HEK293 (cell line): ENCODE data around the gene GINS1.

ENCODE experiments used
- CTCF ChIA-PET: fragments of 350-600 bp; formaldehyde crosslinking; extraction: SDS; loops from one replicate; lab custom pipeline; 2021; ENCODE audit warnings: antibody characterized with exemption; lab: Yijun Ruan, JAX
- POLR2A ChIA-PET: fragments of 300-600 bp; formaldehyde crosslinking; extraction: SDS; loops from one replicate; lab custom pipeline; 2020; ENCODE audit warnings: antibody characterized with exemption, inconsistent platforms; lab: Yijun Ruan, JAX
- H3K27ac ChIP-seq: fragments of 200-500 bp; sonication (Bioruptor generic); 2 replicates; pipeline ENCODE4 v1.5.1; 2014; ENCODE audit warnings: low read depth, low read length, control low read depth, inconsistent platforms; ENCODE audit errors: extremely low read depth
- H3K36me3 ChIP-seq, 2 experiments: fragments of 200-500 bp in 1 of 2; sonication (Bioruptor generic) in 1 of 2; 1 replicate in 1 of 2; 2 replicates in 1 of 2; pipeline ENCODE4 v1.5.1; 2014 to 2017; ENCODE audit warnings: inconsistent platforms in 2 of 2, low read length in 2 of 2; ENCODE audit not compliant: control insufficient read depth in 2 of 2, insufficient read depth in 1 of 2
- H3K4me1 ChIP-seq: fragments of 200-500 bp; sonication (Bioruptor generic); 2 replicates; pipeline ENCODE4 v1.5.1; 2014; ENCODE audit warnings: mild to moderate bottlenecking, low read length, inconsistent platforms; ENCODE audit not compliant: control insufficient read depth, insufficient read depth
- H3K4me3 ChIP-seq: 2 replicates; pipeline ENCODE4 v1.5.1; 2011; ENCODE audit warnings: low read depth, mild to moderate bottlenecking, control low read depth, low read length, moderate library complexity
- H3K9me3 ChIP-seq: fragments of 200-500 bp; sonication (Bioruptor generic); 2 replicates; pipeline ENCODE4 v1.5.1; 2014; ENCODE audit warnings: low read depth, low read length, inconsistent platforms; ENCODE audit not compliant: control insufficient read depth, insufficient read depth
- KLF1 ChIP-seq: fragments of 450-650 bp; formaldehyde crosslinking; IDR thresholded peaks from 2 replicates; pipeline ENCODE4 v1.5.1; 2016; ENCODE audit warnings: missing biosample characterization, missing genetic modification characterization
- OSR2 ChIP-seq: fragments of 450-650 bp; formaldehyde crosslinking; IDR thresholded peaks from 2 replicates; pipeline ENCODE4 v1.5.1; 2016; ENCODE audit warnings: missing biosample characterization, missing genetic modification characterization
- PRDM2 ChIP-seq: fragments of 450-650 bp; formaldehyde crosslinking; IDR thresholded peaks from 2 replicates; pipeline ENCODE4 v1.5.1; 2016; ENCODE audit warnings: missing biosample characterization, missing genetic modification characterization, borderline replicate concordance
- PRDM4 ChIP-seq: fragments of 450-650 bp; formaldehyde crosslinking; IDR thresholded peaks from 2 replicates; pipeline ENCODE4 v1.5.1; 2017; ENCODE audit warnings: missing biosample characterization, missing genetic modification characterization
- YY2 ChIP-seq: fragments of 450-650 bp; formaldehyde crosslinking; IDR thresholded peaks from 2 replicates; pipeline ENCODE4 v1.5.1; 2016; ENCODE audit warnings: missing biosample characterization, missing genetic modification characterization
- ZBTB6 ChIP-seq: fragments of 450-650 bp; formaldehyde crosslinking; IDR thresholded peaks from 2 replicates; pipeline ENCODE4 v1.5.1; 2017; ENCODE audit warnings: missing biosample characterization, missing genetic modification characterization
- ZNF2 ChIP-seq: fragments of 450-650 bp; formaldehyde crosslinking; IDR thresholded peaks from 2 replicates; pipeline ENCODE4 v1.5.1; 2016; ENCODE audit warnings: missing biosample characterization, missing genetic modification characterization
- ZNF202 ChIP-seq: fragments of 450-650 bp; formaldehyde crosslinking; IDR thresholded peaks from 2 replicates; pipeline ENCODE4 v1.5.1; 2016; ENCODE audit warnings: missing biosample characterization, missing genetic modification characterization, borderline replicate concordance
- ZNF26 ChIP-seq: fragments of 450-650 bp; formaldehyde crosslinking; IDR thresholded peaks from 2 replicates; pipeline ENCODE4 v1.5.1; 2016; ENCODE audit warnings: missing biosample characterization, missing genetic modification characterization
- ZNF350 ChIP-seq: fragments of 450-650 bp; formaldehyde crosslinking; IDR thresholded peaks from 2 replicates; pipeline ENCODE4 v1.5.0; 2017; ENCODE audit warnings: missing biosample characterization, mild to moderate bottlenecking, missing genetic modification characterization
- ZNF426 ChIP-seq: fragments of 450-650 bp; formaldehyde crosslinking; IDR thresholded peaks from 2 replicates; pipeline ENCODE4 v1.5.1; 2017; ENCODE audit warnings: missing biosample characterization, missing genetic modification characterization, mild to moderate bottlenecking, inconsistent platforms, moderate library complexity
- ZNF433 ChIP-seq: fragments of 450-650 bp; formaldehyde crosslinking; IDR thresholded peaks from 2 replicates; pipeline ENCODE4 v1.5.1; 2016; ENCODE audit warnings: missing biosample characterization, missing genetic modification characterization, low read depth
- ZNF529 ChIP-seq: fragments of 450-650 bp; formaldehyde crosslinking; IDR thresholded peaks from 2 replicates; pipeline ENCODE4 v1.5.1; 2017; ENCODE audit warnings: missing genetic modification characterization, missing biosample characterization; ENCODE audit not compliant: insufficient replicate concordance
- ZNF530 ChIP-seq: fragments of 450-650 bp; formaldehyde crosslinking; IDR thresholded peaks from 2 replicates; pipeline ENCODE4 v1.5.1; 2016; ENCODE audit warnings: low read depth, missing biosample characterization, missing genetic modification characterization
- ZNF747 ChIP-seq: fragments of 450-650 bp; formaldehyde crosslinking; IDR thresholded peaks from 2 replicates; pipeline ENCODE4 v1.5.1; 2016; ENCODE audit warnings: missing biosample characterization, missing genetic modification characterization
- ZNF777 ChIP-seq: fragments of 450-650 bp; formaldehyde crosslinking; IDR thresholded peaks from 2 replicates; pipeline ENCODE4 v1.5.1; 2017; ENCODE audit warnings: missing biosample characterization, missing genetic modification characterization, borderline replicate concordance
- ZNF791 ChIP-seq: fragments of 450-650 bp; formaldehyde crosslinking; IDR thresholded peaks from 2 replicates; pipeline ENCODE4 v1.5.1; 2016; ENCODE audit warnings: missing biosample characterization, missing genetic modification characterization
- TF ChIP-seq, protein P1 (sequence below): fragments of 450-650 bp; formaldehyde crosslinking; IDR thresholded peaks from 2 replicates; pipeline ENCODE4 v1.5.1; 2016; ENCODE audit warnings: missing biosample characterization, missing genetic modification characterization
- TF ChIP-seq, protein P2 (sequence below): fragments of 450-650 bp; formaldehyde crosslinking; IDR thresholded peaks from 2 replicates; pipeline ENCODE4 v1.5.1; 2016; ENCODE audit warnings: missing biosample characterization, missing genetic modification characterization
- TF ChIP-seq, protein P3 (sequence below): fragments of 450-650 bp; formaldehyde crosslinking; IDR thresholded peaks from 2 replicates; pipeline ENCODE4 v1.5.1; 2016; ENCODE audit warnings: missing biosample characterization, missing genetic modification characterization, low read depth

The GINS1 gene

DNA sequence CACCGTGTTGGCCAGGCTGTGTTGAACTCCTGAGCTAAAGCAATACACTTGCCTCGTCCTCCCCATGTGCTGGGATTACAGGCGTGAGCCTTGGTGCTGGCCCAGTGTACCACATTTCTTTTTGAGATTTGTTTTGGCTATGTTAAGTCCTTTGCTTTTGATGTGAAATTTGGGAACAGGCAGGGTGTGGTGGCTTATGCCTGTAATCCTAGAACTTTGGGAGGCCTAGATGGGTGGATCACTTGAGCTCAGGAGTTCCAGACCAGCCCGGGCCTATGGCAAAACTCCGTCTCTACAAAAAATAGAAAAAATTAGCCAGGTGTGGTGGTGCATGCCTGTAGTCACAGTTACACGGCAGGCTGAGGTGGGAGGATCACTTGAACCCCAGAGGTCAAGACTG lies 40.2 kb downstream of the GINS1 start:
- H3K9me3 ChIP-seq = no peaks in the 10 kb centered on the region
- H3K36me3 ChIP-seq = peaks cover 43 to 72% of the 10 kb centered on the region in 2 experiments
- no peaks in the 10 kb centered on the region for H3K4me1 ChIP-seq
- ChIA-PET CTCF (interaction anchor here (0.6 kb wide), 1 partner anchor 154 kb away, joined by 3 read pairs; no protein-coding TSS in a partner anchor), POLR2A (no interaction called here)
- H3K27ac ChIP-seq = no peak overlapping the region
- no peak overlapping the region for H3K4me3 ChIP-seq
- TF ChIP-seq ZNF747 (no peak), ZNF2 (tag by site-specific recombination) (no peak), PRDM4 (tag by site-specific recombination) (no peak), ZBTB6 (tag by site-specific recombination) (no peak), ZNF777 (no peak), ZNF350 (no peak)
- TF ChIP-seq, protein P1, sequence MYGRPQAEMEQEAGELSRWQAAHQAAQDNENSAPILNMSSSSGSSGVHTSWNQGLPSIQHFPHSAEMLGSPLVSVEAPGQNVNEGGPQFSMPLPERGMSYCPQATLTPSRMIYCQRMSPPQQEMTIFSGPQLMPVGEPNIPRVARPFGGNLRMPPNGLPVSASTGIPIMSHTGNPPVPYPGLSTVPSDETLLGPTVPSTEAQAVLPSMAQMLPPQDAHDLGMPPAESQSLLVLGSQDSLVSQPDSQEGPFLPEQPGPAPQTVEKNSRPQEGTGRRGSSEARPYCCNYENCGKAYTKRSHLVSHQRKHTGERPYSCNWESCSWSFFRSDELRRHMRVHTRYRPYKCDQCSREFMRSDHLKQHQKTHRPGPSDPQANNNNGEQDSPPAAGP = no peak
- TF ChIP-seq, protein P2, sequence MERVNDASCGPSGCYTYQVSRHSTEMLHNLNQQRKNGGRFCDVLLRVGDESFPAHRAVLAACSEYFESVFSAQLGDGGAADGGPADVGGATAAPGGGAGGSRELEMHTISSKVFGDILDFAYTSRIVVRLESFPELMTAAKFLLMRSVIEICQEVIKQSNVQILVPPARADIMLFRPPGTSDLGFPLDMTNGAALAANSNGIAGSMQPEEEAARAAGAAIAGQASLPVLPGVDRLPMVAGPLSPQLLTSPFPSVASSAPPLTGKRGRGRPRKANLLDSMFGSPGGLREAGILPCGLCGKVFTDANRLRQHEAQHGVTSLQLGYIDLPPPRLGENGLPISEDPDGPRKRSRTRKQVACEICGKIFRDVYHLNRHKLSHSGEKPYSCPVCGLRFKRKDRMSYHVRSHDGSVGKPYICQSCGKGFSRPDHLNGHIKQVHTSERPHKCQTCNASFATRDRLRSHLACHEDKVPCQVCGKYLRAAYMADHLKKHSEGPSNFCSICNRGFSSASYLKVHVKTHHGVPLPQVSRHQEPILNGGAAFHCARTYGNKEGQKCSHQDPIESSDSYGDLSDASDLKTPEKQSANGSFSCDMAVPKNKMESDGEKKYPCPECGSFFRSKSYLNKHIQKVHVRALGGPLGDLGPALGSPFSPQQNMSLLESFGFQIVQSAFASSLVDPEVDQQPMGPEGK = no peak
- TF ChIP-seq, protein P3, sequence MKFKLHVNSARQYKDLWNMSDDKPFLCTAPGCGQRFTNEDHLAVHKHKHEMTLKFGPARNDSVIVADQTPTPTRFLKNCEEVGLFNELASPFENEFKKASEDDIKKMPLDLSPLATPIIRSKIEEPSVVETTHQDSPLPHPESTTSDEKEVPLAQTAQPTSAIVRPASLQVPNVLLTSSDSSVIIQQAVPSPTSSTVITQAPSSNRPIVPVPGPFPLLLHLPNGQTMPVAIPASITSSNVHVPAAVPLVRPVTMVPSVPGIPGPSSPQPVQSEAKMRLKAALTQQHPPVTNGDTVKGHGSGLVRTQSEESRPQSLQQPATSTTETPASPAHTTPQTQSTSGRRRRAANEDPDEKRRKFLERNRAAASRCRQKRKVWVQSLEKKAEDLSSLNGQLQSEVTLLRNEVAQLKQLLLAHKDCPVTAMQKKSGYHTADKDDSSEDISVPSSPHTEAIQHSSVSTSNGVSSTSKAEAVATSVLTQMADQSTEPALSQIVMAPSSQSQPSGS (tag by site-specific recombination) = no peak

- H3K36me3 ChIP-seq = peaks cover 18 to 58% of the 10 kb centered on the region in 2 experiments
- H3K27ac ChIP-seq = no peak overlapping the region
- H3K9me3 ChIP-seq = no peaks in the 10 kb centered on the region
- ChIA-PET CTCF (no interaction called here), POLR2A (no interaction called here)
- H3K4me3 ChIP-seq = no peak overlapping the region
- H3K4me1 ChIP-seq = no peaks in the 10 kb centered on the region
- TF ChIP-seq ZNF426 (tag by site-specific recombination) = no peak
- no peak for TF ChIP-seq KLF1
- TF ChIP-seq ZNF530 (tag by site-specific recombination) = no peak
- no peak for TF ChIP-seq YY2
- no peak for TF ChIP-seq ZNF529
- no peak for TF ChIP-seq OSR2
- TF ChIP-seq ZNF26 (tag by site-specific recombination) = no peak
- no peak for TF ChIP-seq ZNF433 (tag by site-specific recombination)
- TF ChIP-seq ZNF791 = no peak
- TF ChIP-seq PRDM2 (tag by site-specific recombination) = no peak
- TF ChIP-seq ZNF202 (tag by site-specific recombination) = no peak
Measured at GRCh38 chr20:25452333-25452732, 44.9 kb downstream of the GINS1 start.
